NCI-H345 treated with DMSO at 0.1 percent for 48 hours (cell line): ENCODE measurements around the gene DNAJB13.

Experiments used
- DNase-seq: peaks from one replicate; lab custom pipeline; 2025; ENCODE audit not compliant: unreplicated experiment; lab: John Stamatoyannopoulos, UW

Gene DNAJB13

GRCh38 chr11:73949912-73950311 is 914 bp upstream of the DNAJB13 start:
- no peak for DNase-seq

DNA sequence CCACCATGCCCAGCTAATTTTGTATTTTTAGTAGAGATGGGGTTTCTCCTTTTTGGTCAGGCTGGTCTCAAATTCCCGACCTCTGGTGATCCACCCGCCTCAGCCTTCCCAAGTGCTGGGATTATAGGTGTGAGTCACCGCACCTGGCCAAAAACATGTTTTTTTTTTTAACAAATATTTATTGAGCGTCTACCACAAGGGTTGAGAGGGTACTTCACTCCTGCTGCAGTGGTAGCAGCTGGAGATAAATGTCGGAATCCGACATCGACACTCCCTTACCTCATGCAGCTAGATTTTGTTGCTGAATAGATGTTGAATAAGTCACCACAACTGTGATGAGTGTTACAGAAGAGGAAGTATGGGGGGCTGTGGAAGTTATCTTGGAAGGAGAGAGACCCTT is 971 bp downstream of the DNAJB13 start:
- DNase-seq = peak; percentile 65

DNA sequence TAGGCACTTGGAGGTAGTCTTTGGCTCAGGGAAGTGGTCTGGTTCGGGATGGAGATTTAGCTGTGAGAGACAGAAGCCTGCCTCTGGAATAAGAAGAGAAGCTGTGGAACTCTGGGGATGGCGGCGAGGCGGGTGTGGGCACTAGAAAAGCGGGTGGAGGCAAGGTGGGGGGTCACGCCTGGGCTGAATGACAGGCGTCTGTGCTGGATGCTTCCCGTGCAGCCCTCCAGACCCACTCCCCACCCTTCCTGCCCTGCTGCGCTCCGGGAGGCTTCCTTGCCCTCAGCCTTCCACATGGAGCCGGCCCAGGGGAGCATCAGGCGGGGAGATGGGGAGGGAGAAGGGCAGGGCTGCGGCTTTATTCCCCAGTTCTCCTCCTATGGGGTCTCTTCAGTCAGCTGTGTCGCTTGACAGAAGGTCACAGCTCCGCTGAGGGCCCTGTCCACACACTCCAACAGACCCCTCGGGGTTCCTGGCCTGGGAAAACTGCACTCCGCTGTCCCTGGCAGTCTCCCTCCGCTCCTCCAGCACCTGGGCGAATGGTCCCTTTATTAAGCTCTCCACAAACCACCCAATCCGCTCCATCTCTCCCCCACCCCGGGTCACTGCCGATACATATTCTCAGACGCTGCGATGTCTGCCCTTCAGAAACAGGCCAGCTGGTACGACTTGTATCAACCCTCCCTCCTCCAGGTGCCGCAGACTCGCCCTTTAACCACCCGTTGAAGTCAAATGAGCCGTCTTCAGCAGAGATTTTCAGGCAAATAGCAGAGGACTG is 6.2 kb downstream of the DNAJB13 start:
- DNase-seq = no peak

GRCh38 chr11:73957654-73958361 is 7.0 kb downstream of the DNAJB13 start:
- no peak for DNase-seq

- DNase-seq = no peak
Measured at GRCh38 chr11:73958521-73959141, 7.8 kb downstream of the DNAJB13 start.

- no peak for DNase-seq
Measured at GRCh38 chr11:73961321-73961720, 10.5 kb downstream of the DNAJB13 start.

DNA sequence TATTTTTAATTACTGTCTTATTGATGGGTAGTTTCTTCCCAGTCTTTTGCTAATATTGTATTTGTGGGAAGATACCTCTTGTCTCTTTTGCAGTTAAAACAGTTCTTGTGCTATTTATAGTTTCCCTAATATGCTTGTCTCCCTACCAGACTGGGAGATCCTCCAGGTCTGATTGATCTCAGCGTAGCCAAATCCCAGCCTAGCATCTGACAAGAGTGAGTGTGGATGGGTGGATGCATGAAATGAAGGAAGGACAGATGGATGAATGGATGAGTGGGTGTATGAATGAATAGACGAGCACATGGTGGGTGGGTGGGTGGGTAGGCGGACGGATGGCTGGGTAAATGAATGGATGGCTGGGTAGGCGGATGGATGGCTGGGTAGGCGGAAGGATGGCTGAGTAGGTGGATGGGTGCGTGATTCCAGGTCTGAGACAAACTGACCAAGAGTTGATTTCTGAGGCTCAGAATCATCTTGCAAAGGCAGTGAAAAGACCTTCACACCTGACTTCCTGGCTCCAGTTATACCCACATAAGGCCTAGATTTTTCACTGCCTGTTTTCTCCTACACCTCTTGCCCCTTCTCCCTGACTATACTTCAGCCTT is 11.4 kb downstream of the DNAJB13 start:
- DNase-seq = no peak

DNA sequence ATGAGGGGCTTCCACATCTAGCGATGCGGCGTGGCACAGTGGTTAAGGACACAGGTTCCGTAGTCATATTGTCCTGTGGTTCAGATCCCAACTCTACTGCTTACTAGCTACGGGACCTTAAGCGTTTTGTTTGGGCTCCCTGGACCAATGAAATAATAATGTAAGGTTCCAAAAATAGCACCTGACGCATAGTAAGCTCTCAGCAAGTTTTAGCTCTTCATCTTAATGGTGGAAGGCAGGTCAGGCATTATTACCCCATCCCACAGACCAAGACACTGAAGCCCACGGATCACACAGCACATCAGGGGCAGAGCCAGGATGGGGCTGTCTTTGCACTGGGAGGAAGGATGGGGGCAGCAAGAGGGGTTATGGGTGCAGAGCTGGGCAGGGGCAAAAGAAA is 13.0 kb downstream of the DNAJB13 start:
- no peak for DNase-seq

DNA sequence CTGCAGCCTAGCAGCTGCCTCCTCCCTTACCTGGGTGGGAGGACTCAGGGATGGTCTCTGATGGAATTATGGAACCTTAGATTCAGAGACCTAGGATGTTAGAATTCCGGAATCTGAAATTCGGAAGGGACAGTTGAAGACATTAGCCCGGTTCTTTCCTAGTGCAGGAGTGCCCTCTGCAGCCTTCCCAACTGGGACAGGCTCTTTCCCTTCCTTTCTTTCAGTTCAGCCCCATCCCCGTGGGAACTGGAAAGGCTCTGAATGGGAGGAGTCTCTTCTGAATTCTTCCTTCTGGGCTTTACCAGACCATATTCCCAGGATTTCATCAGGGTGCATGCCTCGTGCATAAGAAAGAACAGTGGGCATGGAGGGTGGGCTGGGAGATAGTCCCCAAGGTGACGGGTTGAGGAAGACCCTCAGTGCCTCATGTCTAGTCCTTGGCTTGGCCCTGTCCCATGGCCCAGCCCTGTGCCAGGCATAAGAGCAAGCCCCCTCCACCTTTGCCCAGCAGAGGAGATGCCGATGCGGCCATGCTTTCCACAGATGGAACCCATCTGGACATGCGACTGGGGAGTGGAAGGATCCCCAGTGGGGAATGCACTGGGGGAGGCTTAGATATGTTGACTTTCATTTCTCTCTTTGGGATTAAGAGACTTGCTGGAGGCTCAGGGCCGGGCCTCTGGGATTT is 14.4 kb downstream of the DNAJB13 start:
- no peak for DNase-seq

- DNase-seq = no peak
Measured at GRCh38 chr11:73965764-73966121, 14.9 kb downstream of the DNAJB13 start.

GRCh38 chr11:73968356-73968966 is 17.6 kb downstream of the DNAJB13 start:
- DNase-seq = no peak

GRCh38 chr11:73969091-73969490 is 18.3 kb downstream of the DNAJB13 start:
- DNase-seq = no peak

- DNase-seq = no peak
Measured at GRCh38 chr11:73969991-73970800, 19.4 kb downstream of the DNAJB13 start.

DNA sequence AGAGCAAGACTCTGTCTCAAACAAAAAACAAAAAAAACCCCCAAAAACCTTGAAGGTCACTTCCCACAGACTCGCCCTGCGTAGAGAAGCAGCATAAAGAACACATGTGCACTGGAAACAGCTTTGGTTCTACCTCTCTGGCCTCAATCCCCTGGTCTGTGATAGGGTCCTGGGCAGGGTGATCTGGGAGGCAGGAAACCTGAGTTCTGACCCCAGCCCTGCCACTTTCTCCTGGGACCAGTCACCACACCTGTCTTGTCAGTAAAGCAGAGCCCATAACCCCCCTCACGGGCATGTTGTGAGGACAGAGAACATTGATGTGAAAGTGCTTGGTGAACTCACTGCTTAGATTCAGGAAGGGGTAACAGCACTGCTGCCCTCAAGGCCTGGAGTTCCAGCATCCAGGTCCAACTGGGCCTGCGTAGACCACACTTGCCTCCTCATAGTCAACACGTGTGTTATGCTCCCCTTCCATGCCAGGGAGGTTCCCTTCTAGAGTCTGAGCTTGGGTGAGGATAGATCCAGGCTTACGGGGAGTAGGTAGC is 20.4 kb downstream of the DNAJB13 start:
- no peak for DNase-seq

- DNase-seq = no peak
Measured at GRCh38 chr11:73972187-73972586, 21.4 kb downstream of the DNAJB13 start.

- no peak for DNase-seq
Measured at GRCh38 chr11:73972620-73973449, 22.0 kb downstream of the DNAJB13 start.

DNA sequence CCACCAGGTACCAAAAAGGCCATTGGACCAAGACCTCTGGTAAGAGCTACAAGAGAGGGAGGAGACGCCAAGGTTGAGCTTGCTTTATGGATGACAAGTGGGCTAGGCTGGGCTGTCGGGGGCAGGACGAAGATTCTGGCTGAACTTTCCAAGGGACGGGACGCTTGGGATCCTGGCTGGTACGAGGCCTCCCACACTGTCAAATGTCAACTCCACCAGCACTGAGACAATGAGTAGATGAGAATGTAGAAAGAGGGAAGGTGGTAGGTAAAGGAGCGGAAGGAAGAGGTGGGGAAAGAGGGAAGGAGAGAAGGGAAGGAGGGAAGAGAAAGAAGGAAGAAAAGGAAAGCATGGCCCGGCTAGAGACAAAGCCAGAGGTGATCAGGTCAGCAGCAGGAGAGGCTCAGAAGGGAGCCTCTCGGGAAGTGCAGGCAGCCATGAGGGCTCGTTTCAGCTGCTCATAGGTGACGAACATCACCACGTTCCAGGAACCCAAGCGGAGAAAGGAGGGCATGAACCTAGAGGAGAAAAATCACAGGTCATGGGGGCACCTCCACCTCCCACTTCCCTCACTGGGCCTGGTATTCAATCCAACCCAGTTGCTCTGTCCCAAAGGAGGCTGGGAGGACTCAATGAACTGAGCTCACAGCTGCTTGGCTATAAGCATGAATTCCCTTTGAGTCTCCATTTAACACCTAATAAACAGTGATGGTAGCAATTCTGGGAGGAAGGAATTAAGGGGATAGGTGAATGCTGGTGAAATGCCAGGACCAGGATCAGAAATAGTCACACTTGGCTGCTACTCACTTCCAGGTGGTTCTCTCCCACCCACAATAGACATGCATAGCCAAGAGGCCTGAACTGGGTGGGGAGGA is 24.0 kb downstream of the DNAJB13 start:
- DNase-seq = no peak

DNA sequence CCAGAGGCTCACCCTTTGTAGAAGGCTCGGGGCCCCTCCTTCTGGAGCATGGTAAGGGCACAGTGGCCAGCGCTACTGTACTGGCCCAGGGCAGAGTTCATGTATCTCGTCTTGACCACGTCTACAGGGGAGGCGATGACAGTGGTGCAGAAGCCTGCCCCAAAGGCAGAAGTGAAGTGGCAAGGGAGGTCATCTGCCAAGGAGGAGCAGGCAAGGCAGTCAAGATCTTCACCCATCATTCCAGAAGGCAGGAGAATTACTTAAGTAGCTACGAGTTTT is 24.6 kb downstream of the DNAJB13 start:
- no peak for DNase-seq
